ENCODE results near the gene SOBP.

SOBP gene

GRCh38 chr6:107653861-107654394 lies 164.0 kb downstream of the SOBP start:
- in situ Hi-C loops (cut with MboI; ENCODE audit: low pct_unique_long_range_greater_than_20kb, low sequenced_read_pairs, unreplicated experiment): no loop called here
- no peak for TF ChIP-seq CTCF (IDR thresholded peaks at IDR 0.05; ENCODE audit: extremely low read depth, insufficient read depth, missing control alignments)
- DNase-seq (ENCODE audit: low spot score): no peak

GRCh38 chr6:107654764-107655163 lies 164.8 kb downstream of the SOBP start:
- no peak for DNase-seq (ENCODE audit: low spot score)
- in situ Hi-C loops (cut with MboI; ENCODE audit: low pct_unique_long_range_greater_than_20kb, low sequenced_read_pairs, unreplicated experiment): no loop called here
- no peak for TF ChIP-seq CTCF (IDR thresholded peaks at IDR 0.05; ENCODE audit: extremely low read depth, insufficient read depth, missing control alignments)

- peak; percentile 60 for TF ChIP-seq CTCF (IDR thresholded peaks at IDR 0.05; ENCODE audit: extremely low read depth, insufficient read depth, missing control alignments)
- peak; percentile 19 for DNase-seq (ENCODE audit: low spot score)
- in situ Hi-C loops (cut with MboI; ENCODE audit: low pct_unique_long_range_greater_than_20kb, low sequenced_read_pairs, unreplicated experiment): no loop called here
Measured at GRCh38 chr6:107655245-107655644, 165.3 kb downstream of the SOBP start.

GRCh38 chr6:107655864-107656263 lies 165.9 kb downstream of the SOBP start:
- in situ Hi-C loops (cut with MboI; ENCODE audit: low pct_unique_long_range_greater_than_20kb, low sequenced_read_pairs, unreplicated experiment): no loop called here
- no peak for TF ChIP-seq CTCF (IDR thresholded peaks at IDR 0.05; ENCODE audit: extremely low read depth, insufficient read depth, missing control alignments)
- no peak for DNase-seq (ENCODE audit: low spot score)

- no peak for DNase-seq (ENCODE audit: low spot score)
- in situ Hi-C loops (cut with MboI; ENCODE audit: low pct_unique_long_range_greater_than_20kb, low sequenced_read_pairs, unreplicated experiment): no loop called here
- no peak for TF ChIP-seq CTCF (IDR thresholded peaks at IDR 0.05; ENCODE audit: extremely low read depth, insufficient read depth, missing control alignments)
Measured at GRCh38 chr6:107656401-107656800, 166.5 kb downstream of the SOBP start.

- no peak for DNase-seq (ENCODE audit: low spot score)
- TF ChIP-seq CTCF (IDR thresholded peaks at IDR 0.05; ENCODE audit: extremely low read depth, insufficient read depth, missing control alignments): no peak
- in situ Hi-C loops (cut with MboI; ENCODE audit: low pct_unique_long_range_greater_than_20kb, low sequenced_read_pairs, unreplicated experiment): no loop called here
Measured at GRCh38 chr6:107656883-107657282, 167.0 kb downstream of the SOBP start.

- in situ Hi-C loops (cut with MboI; ENCODE audit: low pct_unique_long_range_greater_than_20kb, low sequenced_read_pairs, unreplicated experiment): no loop called here
- no peak for TF ChIP-seq CTCF (IDR thresholded peaks at IDR 0.05; ENCODE audit: extremely low read depth, insufficient read depth, missing control alignments)
Measured at GRCh38 chr6:107657373-107657754, 167.4 kb downstream of the SOBP start.

More at GRCh38 chr6:107657373-107657754, 167.4 kb downstream of the SOBP start:
- no peak for DNase-seq (ENCODE audit: low spot score)

Measured in GM13977 (cell line).